GM19395 (cell line): Measurements from ENCODE around the gene RPRM.
"Not testable (repeated sequence)": the region's sequence is repeated elsewhere in the genome, so short reads cannot be mapped to it uniquely, and the experiment has no call there.

Experiments
- ATAC-seq: cut with Tn5 transposase; IDR thresholded peaks from one replicate; pipeline ENCODE4 v1.9.1; 2021; ENCODE audit warnings: mild to moderate bottlenecking, moderate library complexity; ENCODE audit not compliant: unreplicated experiment

Gene RPRM

GRCh38 chr2:153478289-153479261 lies at the start of gene RPRM:
Gene RPRM, minus strand, starts transcription at chr2:153478762. Its CDS starts 197 bp downstream, at chr2:153478565.
- peak; percentile 89 for ATAC-seq

DNA sequence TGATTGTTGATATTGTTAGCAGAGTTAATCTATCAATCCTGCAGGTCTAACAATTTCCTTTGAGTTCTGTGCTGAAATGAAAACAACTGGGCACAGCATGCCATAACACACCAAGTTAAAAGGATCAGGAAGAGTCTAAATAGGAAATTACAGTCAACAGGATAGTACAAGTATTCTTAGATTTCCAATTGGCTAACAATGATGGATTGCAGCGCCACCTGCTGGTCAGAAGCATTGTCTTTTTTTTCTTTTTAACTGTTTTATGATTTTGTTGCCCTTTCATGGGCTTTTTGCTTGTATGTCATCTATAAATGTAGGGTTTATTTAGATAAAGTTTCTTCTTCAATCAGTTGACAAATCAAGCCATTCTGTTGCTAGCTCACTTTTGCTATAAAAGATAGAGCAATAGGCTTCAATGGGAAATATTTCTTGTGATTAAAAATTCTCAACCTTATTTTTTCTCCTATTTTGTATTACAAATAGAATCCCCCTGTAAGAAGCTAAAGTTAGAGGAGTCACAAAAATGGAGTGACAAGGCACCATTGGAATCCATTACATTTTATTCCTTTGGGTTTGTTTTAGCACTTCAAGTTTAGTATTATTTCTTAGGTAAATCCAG lies 40.8 kb upstream of the RPRM start:
- peak; percentile 71 for ATAC-seq

- no peak for ATAC-seq
Observed at GRCh38 chr2:153512331-153512730, 33.8 kb upstream of the RPRM start.

DNA sequence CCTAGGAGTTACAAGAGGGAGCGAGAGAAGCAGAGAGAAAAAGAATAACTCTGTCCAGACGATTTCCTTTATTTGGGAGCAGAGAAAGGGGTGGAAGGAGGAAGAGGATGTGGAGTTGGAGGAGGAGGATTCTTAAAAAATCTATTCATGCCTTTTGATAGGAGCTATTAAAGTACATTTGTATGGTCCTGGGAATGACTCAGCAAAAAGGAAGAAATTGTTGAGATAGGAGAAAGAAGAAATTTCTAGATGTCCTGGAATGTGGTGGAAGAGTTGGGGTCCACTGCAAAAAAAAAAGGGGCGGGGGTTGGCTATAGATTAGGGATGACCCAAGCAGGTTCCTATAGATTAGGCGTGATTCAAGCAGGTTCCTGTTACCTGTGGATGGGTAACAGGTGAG lies 32.4 kb upstream of the RPRM start:
- no peak for ATAC-seq

- ATAC-seq = no peak
Observed at GRCh38 chr2:153509133-153509532, 30.6 kb upstream of the RPRM start.

DNA sequence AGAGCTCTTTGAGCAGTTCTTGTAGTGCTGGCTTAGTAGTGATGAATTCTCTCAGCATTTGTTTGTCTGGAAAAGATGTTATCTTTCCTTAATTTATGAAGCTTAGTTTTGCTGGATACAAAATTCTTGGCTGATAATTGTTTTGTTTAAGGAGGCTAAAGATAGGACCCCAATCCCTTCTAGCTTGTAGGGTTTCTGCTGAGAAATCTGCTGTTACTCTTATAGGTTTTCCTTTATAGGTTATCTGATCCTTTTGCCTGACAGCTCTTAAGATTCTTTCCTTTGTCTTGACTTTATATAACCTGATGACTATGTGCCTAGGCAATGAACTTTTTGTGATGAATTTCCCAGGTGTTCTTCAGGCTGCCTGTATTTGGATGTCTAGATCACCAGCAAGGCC lies 27.9 kb upstream of the RPRM start:
- ATAC-seq = not testable (repeated sequence)

DNA sequence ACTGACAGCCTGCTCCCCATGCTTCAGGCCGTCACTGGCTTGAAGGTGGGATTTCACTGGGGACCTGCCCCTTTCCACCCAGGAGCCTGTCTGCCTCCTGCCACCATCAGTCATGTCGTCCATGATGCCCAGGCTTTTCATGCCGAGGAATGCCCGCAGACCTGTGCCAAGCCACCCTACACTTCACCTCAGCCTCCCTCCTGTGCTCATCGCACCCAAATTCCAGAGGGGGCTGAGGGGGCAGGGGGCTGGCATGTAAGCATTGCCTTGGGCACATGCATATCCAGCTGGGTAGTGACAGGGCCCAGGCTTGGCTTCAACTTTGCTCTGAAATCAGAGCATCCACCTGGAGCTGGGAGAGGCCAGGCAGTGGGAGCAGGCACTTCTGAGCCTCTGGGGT lies 20.9 kb upstream of the RPRM start:
- ATAC-seq = no peak

- ATAC-seq = no peak
Observed at GRCh38 chr2:153497938-153498629, 19.5 kb upstream of the RPRM start.

DNA sequence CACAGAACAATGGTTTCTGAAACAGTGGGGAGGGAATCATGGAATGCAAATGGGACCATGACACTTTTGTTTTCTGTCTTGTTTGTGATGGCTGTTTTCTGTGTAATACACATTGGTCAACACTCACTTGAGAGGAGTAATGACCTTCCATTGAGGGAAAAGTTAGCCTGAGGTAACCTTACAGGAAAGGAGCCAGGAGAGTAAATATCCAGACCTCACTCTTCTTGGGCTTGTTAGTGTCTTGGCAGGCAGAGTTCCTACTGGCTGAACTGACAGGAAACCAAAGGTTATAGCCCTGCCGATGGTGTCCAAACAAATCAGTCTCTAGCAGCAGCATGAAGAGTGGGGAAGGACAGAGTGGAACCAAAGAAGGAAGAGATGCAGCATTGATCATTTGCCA lies 17.2 kb upstream of the RPRM start:
- ATAC-seq = no peak

- ATAC-seq = no peak
Observed at GRCh38 chr2:153488072-153488471, 9.5 kb upstream of the RPRM start.

DNA sequence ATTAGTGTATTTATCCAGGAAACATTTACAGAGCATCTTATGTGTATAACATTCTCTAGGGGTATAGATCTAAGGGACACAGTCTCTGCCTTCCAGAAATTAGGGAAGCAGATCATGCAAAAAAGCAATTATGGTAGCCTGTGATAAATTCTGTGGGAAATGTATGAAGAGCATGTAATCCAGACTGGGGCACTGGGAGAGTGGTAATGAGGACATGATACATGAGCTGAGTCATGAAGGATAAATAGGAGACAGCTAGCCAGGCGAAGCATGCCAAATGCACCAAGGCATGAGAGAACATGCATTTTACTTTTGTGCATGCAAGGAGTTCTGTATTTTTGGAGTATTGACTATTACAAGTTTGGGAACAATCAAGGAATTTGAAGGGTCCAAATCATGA lies 8.9 kb upstream of the RPRM start:
- no peak for ATAC-seq

DNA sequence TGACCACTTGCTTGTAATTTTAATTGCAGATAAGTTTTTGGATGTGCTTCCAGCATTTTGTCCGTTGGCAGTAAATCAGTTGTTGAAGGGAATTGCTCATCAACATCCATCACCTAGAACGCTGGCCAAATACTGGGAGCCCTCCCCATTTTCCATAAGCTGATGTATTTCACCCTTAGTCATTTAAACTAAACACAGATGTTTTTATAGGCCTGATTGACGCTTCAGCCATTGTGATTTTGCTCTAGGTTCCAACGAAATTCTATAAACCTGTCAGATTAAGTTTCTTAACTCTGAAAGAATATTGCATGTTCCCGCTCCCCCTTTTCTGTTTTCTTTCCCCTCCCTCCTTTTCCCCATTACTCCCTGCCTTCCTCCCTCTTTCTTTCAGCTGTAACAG lies 1.0 kb upstream of the RPRM start:
- ATAC-seq = no peak

DNA sequence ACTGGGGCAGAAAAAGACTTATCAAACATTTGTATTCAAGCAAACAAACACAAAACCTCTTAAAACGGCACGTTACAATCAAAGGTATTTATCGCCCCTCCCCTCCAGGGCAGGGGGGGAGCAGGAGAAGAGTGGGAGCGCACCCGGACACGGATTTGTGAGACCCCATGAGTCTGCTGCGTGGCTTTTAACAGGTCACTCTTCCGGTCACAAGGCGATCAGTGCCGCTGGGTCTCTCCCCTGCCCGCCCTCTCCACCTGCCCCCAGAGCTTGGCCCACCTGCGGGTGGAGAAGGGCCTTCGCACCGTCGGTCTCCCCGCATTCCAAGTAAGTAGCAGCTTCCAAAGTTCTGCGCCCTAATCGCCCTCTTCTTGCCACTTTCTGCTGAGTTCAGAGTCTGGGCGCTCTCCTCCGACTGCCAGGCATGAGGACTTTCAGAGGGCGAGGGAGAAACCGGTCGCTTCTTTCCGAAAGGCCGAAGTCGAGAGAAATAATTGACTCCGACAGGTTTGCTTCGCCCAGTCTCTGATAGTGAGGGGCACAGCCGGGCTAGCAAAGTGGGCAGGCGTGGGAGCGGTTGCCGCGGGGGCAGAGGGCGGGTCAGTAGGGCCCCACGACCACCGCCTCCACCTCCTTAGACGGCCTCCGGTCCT lies 800 bp downstream of the RPRM start:
- ATAC-seq = no peak

GRCh38 chr2:153476816-153477635 lies 1.5 kb downstream of the RPRM start:
- no peak for ATAC-seq

DNA sequence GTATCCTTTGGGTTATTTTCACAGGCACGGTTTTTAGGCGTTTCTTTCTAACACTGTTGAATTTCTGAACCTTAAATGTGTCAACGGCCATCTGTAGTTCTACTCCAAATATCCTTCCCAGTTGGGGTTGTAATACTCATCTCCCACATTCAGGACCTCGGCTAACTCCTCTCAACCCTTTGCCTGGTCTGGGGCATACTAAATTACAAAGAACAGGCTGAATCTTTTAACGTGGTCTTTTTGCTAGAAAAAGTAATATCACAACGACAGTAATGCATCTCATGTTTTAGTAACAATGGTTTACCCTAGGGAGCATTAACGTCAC lies 2.1 kb downstream of the RPRM start:
- ATAC-seq = no peak

DNA sequence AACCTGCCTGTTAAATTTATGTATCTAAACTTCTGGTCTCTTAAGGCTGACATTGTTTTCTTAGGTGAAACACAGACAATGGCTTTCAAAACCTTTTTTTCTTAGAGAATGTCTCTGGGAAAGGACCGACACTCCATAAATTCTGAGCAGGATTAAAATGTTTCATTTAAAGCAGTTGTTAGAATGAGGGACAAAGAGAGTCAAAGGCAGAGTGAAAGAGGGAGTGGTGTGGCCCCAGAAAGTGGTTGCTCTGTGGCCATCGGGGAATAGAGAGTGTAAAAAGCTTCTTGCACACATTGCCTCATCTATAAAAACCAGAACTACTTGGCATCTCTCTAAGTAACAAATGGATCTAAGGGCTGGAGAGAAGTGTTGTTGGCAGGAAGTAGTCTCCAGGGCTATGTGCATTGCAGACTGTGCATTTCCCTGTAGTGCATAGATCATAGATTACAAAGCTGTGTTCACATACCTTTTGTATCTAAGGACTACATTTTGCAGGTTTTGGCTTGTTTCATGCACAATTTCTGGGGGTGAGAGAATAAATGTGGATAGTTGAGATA lies 3.6 kb downstream of the RPRM start:
- no peak for ATAC-seq

- ATAC-seq = no peak
Observed at GRCh38 chr2:153474407-153474806, 4.2 kb downstream of the RPRM start.

DNA sequence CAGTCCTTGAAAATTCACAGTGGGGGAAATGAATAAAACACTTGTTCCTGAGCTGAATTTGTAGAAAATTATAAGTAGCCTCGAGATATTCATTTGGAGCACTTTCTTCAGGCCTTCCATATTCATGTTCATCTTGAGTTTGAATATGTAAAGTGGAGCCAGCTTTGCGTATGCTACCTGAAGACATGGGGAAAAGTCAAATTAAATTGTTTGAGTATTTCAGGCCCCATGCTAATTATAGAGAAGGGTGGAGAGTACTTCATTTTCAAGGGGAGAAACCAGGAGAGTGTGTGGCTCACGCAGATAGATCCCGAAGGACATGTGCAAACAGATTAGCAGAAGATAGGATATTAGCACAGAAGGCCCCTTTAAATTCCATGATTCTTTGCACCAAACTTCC lies 7.7 kb downstream of the RPRM start:
- no peak for ATAC-seq

GRCh38 chr2:153464395-153464794 lies 14.2 kb downstream of the RPRM start:
- no peak for ATAC-seq

GRCh38 chr2:153462338-153462859 lies 16.2 kb downstream of the RPRM start:
- no peak for ATAC-seq
